Breast epithelium (tissue), 4 donors: Measurements from ENCODE around the gene COPG2. TPM values are rescaled to one million over a fixed set of nuclear protein-coding genes. Genes with fewer than 3 reads are reported as not detected.

Experiments used
- DNase-seq, 2 donors: peaks; one replicate each; pipeline ENCODE4 v3.0.0-alpha.2; 2019; ENCODE audit warnings: low spot score in 2 of 2
- H3K27ac ChIP-seq, 2 donors: fragments of 200-600 bp; sonication (generic) in 1 of 2; one replicate each; pipeline ENCODE4 v1.5.1; 2016 to 2019; ENCODE audit warnings: mild to moderate bottlenecking in 1 of 2
- H3K27me3 ChIP-seq, 2 donors: fragments of 200-600 bp; sonication (generic) in 1 of 2; one replicate each; pipeline versions ENCODE4 v1.5.1 to v1.6.0; 2017 to 2019; ENCODE audit warnings: control low read depth in 1 of 2, mild to moderate bottlenecking in 1 of 2
- H3K36me3 ChIP-seq: fragments of 200-600 bp; one replicate; pipeline ENCODE4 v1.5.1; 2019
- H3K4me1 ChIP-seq, 2 donors: fragments of 200-600 bp; sonication (generic); one replicate each; pipeline ENCODE4 v1.5.1; 2016 to 2019; ENCODE audit warnings: control low read depth in 1 of 2
- H3K4me3 ChIP-seq, 3 donors: fragments of 200-600 bp; sonication (generic); 1 replicate in 2 of 3; 2 replicates in 1 of 3; pipeline ENCODE4 v1.5.1; 2016 to 2019; ENCODE audit warnings: mild to moderate bottlenecking in 3 of 3, moderate library complexity in 2 of 3
- H3K9me3 ChIP-seq, 2 donors: fragments of 200-600 bp; sonication (generic) in 1 of 2; one replicate each; pipeline ENCODE4 v1.5.1; 2016 to 2019; ENCODE audit warnings: control low read depth in 1 of 2
- POLR2A ChIP-seq: fragments of 450-650 bp; IDR thresholded peaks from one replicate; pipeline ENCODE4 v1.6.1; 2016; ENCODE audit warnings: antibody characterized with exemption, mild to moderate bottlenecking, moderate library complexity
- POLR2AphosphoS5 ChIP-seq, 3 donors: sonication (generic); formaldehyde crosslinking; IDR thresholded peaks; one replicate each; pipeline ENCODE4 v1.6.1; 2017; ENCODE audit warnings: antibody characterized with exemption in 3 of 3
- intact Hi-C: fragments of 100-400 bp; cut with DNase I; formaldehyde crosslinking; loops from one replicate; pipeline ENCODE4 v1.15.1; 2023; ENCODE audit warnings: low total_unique reads
- total RNA-seq, 3 donors: library from RNA; depleted of rRNA; stranded (reverse); fragments of >200 nt; gene quantifications; one replicate each; pipeline ENCODE4 v1.1.0, GENCODE V29; 2016
- TF ChIP-seq, protein P1 (sequence below), 3 donors: fragments of 450-650 bp; IDR thresholded peaks; one replicate each; pipeline ENCODE4 v1.5.1; 2016 to 2017; ENCODE audit warnings: antibody characterized with exemption in 3 of 3, mild to moderate bottlenecking in 3 of 3, moderate library complexity in 3 of 3

The COPG2 gene
- total RNA-seq, 3 donors from 2014 or later: 21.3 to 37.8 (median 27.2) TPM

- TF ChIP-seq POLR2AphosphoS5 (IDR thresholded peaks at IDR 0.05) (no peak), POLR2A (no peak)
- TF ChIP-seq, protein P1, sequence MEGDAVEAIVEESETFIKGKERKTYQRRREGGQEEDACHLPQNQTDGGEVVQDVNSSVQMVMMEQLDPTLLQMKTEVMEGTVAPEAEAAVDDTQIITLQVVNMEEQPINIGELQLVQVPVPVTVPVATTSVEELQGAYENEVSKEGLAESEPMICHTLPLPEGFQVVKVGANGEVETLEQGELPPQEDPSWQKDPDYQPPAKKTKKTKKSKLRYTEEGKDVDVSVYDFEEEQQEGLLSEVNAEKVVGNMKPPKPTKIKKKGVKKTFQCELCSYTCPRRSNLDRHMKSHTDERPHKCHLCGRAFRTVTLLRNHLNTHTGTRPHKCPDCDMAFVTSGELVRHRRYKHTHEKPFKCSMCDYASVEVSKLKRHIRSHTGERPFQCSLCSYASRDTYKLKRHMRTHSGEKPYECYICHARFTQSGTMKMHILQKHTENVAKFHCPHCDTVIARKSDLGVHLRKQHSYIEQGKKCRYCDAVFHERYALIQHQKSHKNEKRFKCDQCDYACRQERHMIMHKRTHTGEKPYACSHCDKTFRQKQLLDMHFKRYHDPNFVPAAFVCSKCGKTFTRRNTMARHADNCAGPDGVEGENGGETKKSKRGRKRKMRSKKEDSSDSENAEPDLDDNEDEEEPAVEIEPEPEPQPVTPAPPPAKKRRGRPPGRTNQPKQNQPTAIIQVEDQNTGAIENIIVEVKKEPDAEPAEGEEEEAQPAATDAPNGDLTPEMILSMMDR (IDR thresholded peaks at IDR 0.05): no peak
- DNase-seq: no peak
- intact Hi-C loops: loop anchor here (5.0 kb wide), 1 partner anchor 926 kb away; no protein-coding TSS in a partner anchor
These were observed 27.5 kb downstream of the COPG2 start for GRCh38 chr7:130641040-130641439.

GRCh38 chr7:130639388-130639787, 29.2 kb downstream of the COPG2 start:
- no peak overlapping the region for H3K27ac ChIP-seq
- H3K36me3 ChIP-seq: no peaks in the 10 kb centered on the region
- H3K9me3 ChIP-seq: no peaks in the 10 kb centered on the region
- intact Hi-C loops: no loop called here
- no peak for DNase-seq
- H3K4me3 ChIP-seq: no peak overlapping the region
- no peaks in the 10 kb centered on the region for H3K4me1 ChIP-seq
- TF ChIP-seq, protein P1 (IDR thresholded peaks at IDR 0.05): no peak
- TF ChIP-seq POLR2A (no peak), POLR2AphosphoS5 (IDR thresholded peaks at IDR 0.05) (no peak)
- H3K27me3 ChIP-seq: no peaks in the 10 kb centered on the region

More at GRCh38 chr7:130641040-130641439, 27.5 kb downstream of the COPG2 start:
- H3K9me3 ChIP-seq: no peaks in the 10 kb centered on the region
- no peaks in the 10 kb centered on the region for H3K4me1 ChIP-seq
- H3K27me3 ChIP-seq: no peaks in the 10 kb centered on the region
- H3K36me3 ChIP-seq: no peaks in the 10 kb centered on the region
- H3K4me3 ChIP-seq: no peak overlapping the region
- H3K27ac ChIP-seq: no peak overlapping the region

GRCh38 chr7:130632111-130632510, 36.4 kb downstream of the COPG2 start:
- Histone ChIP-seq H3K4me3 (no peak overlapping the region), H3K36me3 (no peaks in the 10 kb centered on the region), H3K9me3 (peaks cover 8 to 19% of the 10 kb centered on the region in 2 donors), H3K27ac (no peak overlapping the region), H3K27me3 (no peaks in the 10 kb centered on the region), H3K4me1 (no peaks in the 10 kb centered on the region)
- DNase-seq: no peak
- intact Hi-C loops: no loop called here
- no peak for TF ChIP-seq POLR2AphosphoS5 (IDR thresholded peaks at IDR 0.05)
- TF ChIP-seq, protein P1 (IDR thresholded peaks at IDR 0.05): no peak

GRCh38 chr7:130628901-130629300, 39.6 kb downstream of the COPG2 start:
- Histone ChIP-seq H3K27me3 (no peaks in the 10 kb centered on the region), H3K27ac (no peak overlapping the region), H3K9me3 (peaks cover 12 to 19% of the 10 kb centered on the region in 2 donors), H3K4me3 (no peak overlapping the region), H3K4me1 (no peaks in the 10 kb centered on the region), H3K36me3 (no peaks in the 10 kb centered on the region)
- intact Hi-C loops: no loop called here
- TF ChIP-seq, protein P1 (IDR thresholded peaks at IDR 0.05): no peak
- TF ChIP-seq POLR2A: no peak
- TF ChIP-seq POLR2AphosphoS5 (IDR thresholded peaks at IDR 0.05): no peak
- DNase-seq: no peak

DNA sequence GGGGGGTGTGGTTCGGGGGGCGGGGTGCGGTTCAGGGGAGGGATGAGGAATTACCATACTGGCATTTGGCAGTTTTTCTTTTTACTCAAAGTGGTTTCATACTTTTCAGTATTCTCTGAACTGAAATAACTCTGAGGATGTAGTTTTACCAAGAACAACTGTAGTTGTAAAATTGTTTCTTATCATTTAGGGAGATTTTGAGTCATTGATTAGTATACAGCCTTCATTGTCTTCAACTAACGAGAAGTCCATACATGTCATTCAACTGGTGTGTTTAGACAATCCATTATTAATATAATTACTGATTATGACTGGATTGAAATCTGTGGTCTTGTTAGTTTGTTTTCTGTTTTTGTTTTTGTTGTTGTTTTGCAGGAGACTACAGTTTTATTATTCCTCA, 40.8 kb downstream of the COPG2 start:
- Histone ChIP-seq H3K4me1 (no peaks in the 10 kb centered on the region), H3K36me3 (no peaks in the 10 kb centered on the region), H3K9me3 (peaks cover 12 to 19% of the 10 kb centered on the region in 2 donors), H3K27ac (no peak overlapping the region), H3K27me3 (no peaks in the 10 kb centered on the region), H3K4me3 (no peak overlapping the region)
- no peak for DNase-seq
- TF ChIP-seq POLR2AphosphoS5 (IDR thresholded peaks at IDR 0.05): no peak
- TF ChIP-seq, protein P1 (IDR thresholded peaks at IDR 0.05): no peak
- no peak for TF ChIP-seq POLR2A
- intact Hi-C loops: no loop called here
